HCT116 (cell line): ENCODE measurements around the gene CCBE1. TPM values are rescaled to one million over a fixed set of nuclear protein-coding genes. Genes with fewer than 3 reads are reported as not detected.

ENCODE experiments used
- ATAC-seq: fragments of 200-7000 bp; cut with Tn5 transposase; 2 replicates; pipeline ENCODE4 v1.9.1; 2020; ENCODE audit warnings: mild to moderate bottlenecking, moderate library complexity
- BruUV-seq: library from RNA; stranded (reverse); fragments of 400-500 nt; replicated peaks from 2 replicates; lab custom pipeline; 2021; lab: Mats Ljungman, UMichigan
- CTCF ChIA-PET: fragments of 300-600 bp; sonication (Branson Sonifier 250); formaldehyde crosslinking; loops from one replicate; lab custom pipeline; 2021; ENCODE audit warnings: antibody characterized with exemption; lab: Charles Lee
- POLR2A ChIA-PET: fragments of 300-600, 350-600 bp; sonication (Branson Sonifier 250); formaldehyde crosslinking; loops from one replicate; lab custom pipeline; 2021; ENCODE audit warnings: antibody characterized with exemption; lab: Charles Lee
- RAD21 ChIA-PET, 2 experiments: fragments of 300-600 bp; sonication (Branson Sonifier 250); formaldehyde crosslinking; loops; one replicate each; lab custom pipeline; 2023; ENCODE audit warnings: low total read pairs in 2 of 2; ENCODE audit not compliant: uncharacterized antibody in 2 of 2, unreplicated experiment in 2 of 2, low non-redundant PET in 1 of 2; lab: Charles Lee
- DNase-seq: peaks from one replicate; pipeline ENCODE4 v3.0.0-alpha.2; 2010; ENCODE audit warnings: low read depth, low spot score
- H2AFZ ChIP-seq: fragments of 200-600 bp; shearing (Covaris generic), sonication (generic); 2 replicates; pipeline ENCODE4 v1.6.1; 2017; ENCODE audit warnings: low read depth, mixed run types, mixed read lengths, antibody characterized with exemption, low read length; ENCODE audit not compliant: poor library complexity, severe bottlenecking
- H3K27ac ChIP-seq: 2 replicates; pipeline ENCODE4 v1.5.1; 2012; ENCODE audit warnings: low read depth, low read length
- H3K27me3 ChIP-seq: fragments of 200-600 bp; sonication (generic); 2 replicates; pipeline ENCODE4 v1.6.1; 2016; ENCODE audit warnings: mixed run types, low read length, mixed read lengths; ENCODE audit not compliant: insufficient read depth
- H3K36me3 ChIP-seq, 2 experiments: fragments of 200-500 bp in 1 of 2; fragments of 200-600 bp in 1 of 2; sonication (Bioruptor generic) in 1 of 2; sonication (generic) in 1 of 2; 2 replicates each; pipeline versions ENCODE4 v1.5.1 to v1.6.1; 2014 to 2016; ENCODE audit warnings: low read length in 2 of 2, inconsistent platforms in 1 of 2, mixed read lengths in 1 of 2, mixed run types in 1 of 2; ENCODE audit not compliant: insufficient read depth in 2 of 2, control insufficient read depth in 1 of 2
- H3K4me1 ChIP-seq, 2 experiments: fragments of 200-600 bp in 1 of 2; sonication (generic) in 1 of 2; 2 replicates each; pipeline versions ENCODE4 v1.5.1 to v1.6.1; 2012 to 2017; ENCODE audit warnings: low read length in 2 of 2, inconsistent platforms in 1 of 2, mild to moderate bottlenecking in 1 of 2, mixed read lengths in 1 of 2, mixed run types in 1 of 2, moderate library complexity in 1 of 2; ENCODE audit not compliant: insufficient read depth in 2 of 2, control insufficient read depth in 1 of 2
- H3K4me2 ChIP-seq: fragments of 200-600 bp; sonication (generic); 2 replicates; pipeline ENCODE4 v1.6.1; 2017; ENCODE audit warnings: mixed run types, low read length, mixed read lengths
- H3K4me3 ChIP-seq, 2 experiments: fragments of 200-600 bp in 1 of 2; sonication (generic) in 1 of 2; replicated peaks in 1 of 2; 2 replicates each; pipeline ENCODE4 v1.5.1; 2011 to 2016; ENCODE audit warnings: low read length in 2 of 2, control low read depth in 1 of 2, low read depth in 1 of 2, mild to moderate bottlenecking in 1 of 2, mixed read lengths in 1 of 2, mixed run types in 1 of 2
- H3K79me2 ChIP-seq: fragments of 200-600 bp; sonication (generic); 2 replicates; pipeline ENCODE4 v1.6.1; 2017; ENCODE audit warnings: mild to moderate bottlenecking, mixed run types, low read length, moderate library complexity, mixed read lengths; ENCODE audit not compliant: insufficient read depth
- H3K9ac ChIP-seq: fragments of 200-600 bp; sonication (generic); 2 replicates; pipeline ENCODE4 v1.6.1; 2016; ENCODE audit warnings: low read length, mixed read lengths
- H3K9me2 ChIP-seq: fragments of 200-600 bp; sonication (generic), shearing (Covaris generic); 2 replicates; pipeline ENCODE4 v1.6.1; 2017; ENCODE audit warnings: mixed run types, mild to moderate bottlenecking, moderate library complexity; ENCODE audit not compliant: insufficient read depth
- H3K9me3 ChIP-seq, 2 experiments: fragments of 200-500 bp in 1 of 2; fragments of 200-600 bp in 1 of 2; sonication (Bioruptor generic) in 1 of 2; sonication (generic) in 1 of 2; 2 replicates each; pipeline ENCODE4 v1.6.1; 2014 to 2017; ENCODE audit warnings: low read length in 2 of 2, mixed read lengths in 2 of 2, inconsistent platforms in 1 of 2, low read depth in 1 of 2, mild to moderate bottlenecking in 1 of 2, mixed run types in 1 of 2, moderate library complexity in 1 of 2; ENCODE audit not compliant: control insufficient read depth in 1 of 2, insufficient read depth in 1 of 2
- H4K20me1 ChIP-seq: fragments of 200-600 bp; sonication (generic), shearing (Covaris generic); 2 replicates; pipeline ENCODE4 v1.6.1; 2017; ENCODE audit warnings: mixed run types, mild to moderate bottlenecking, moderate library complexity; ENCODE audit not compliant: insufficient read depth
- CEBPB ChIP-seq: IDR thresholded peaks from 2 replicates; pipeline ENCODE4 v1.6.1; 2012; ENCODE audit warnings: low read depth
- EGR1 ChIP-seq: IDR thresholded peaks from 2 replicates; pipeline ENCODE4 v1.6.1; 2012; ENCODE audit warnings: low read depth
- EZH2 ChIP-seq: fragments of 200-600 bp; sonication (generic); IDR thresholded peaks from 2 replicates; pipeline ENCODE4 v1.6.1; 2017; ENCODE audit warnings: antibody characterized with exemption, mixed run types
- EZH2phosphoT487 ChIP-seq: fragments of 200-600 bp; IDR thresholded peaks from 2 replicates; pipeline ENCODE4 v1.6.1; 2018; ENCODE audit warnings: antibody characterized with exemption, borderline replicate concordance
- POLR2A ChIP-seq: IDR thresholded peaks from 2 replicates; pipeline ENCODE4 v1.7.0; 2011; ENCODE audit warnings: borderline replicate concordance; ENCODE audit not compliant: insufficient read depth, insufficient read length; ENCODE audit errors: extremely low read depth
- RAD21 ChIP-seq: IDR thresholded peaks from 2 replicates; pipeline ENCODE4 v1.6.1; 2012; ENCODE audit warnings: low read depth, mild to moderate bottlenecking
- SP1 ChIP-seq: IDR thresholded peaks from 2 replicates; pipeline ENCODE4 v1.6.1; 2012; ENCODE audit warnings: low read depth
- SRF ChIP-seq: IDR thresholded peaks from 2 replicates; pipeline ENCODE4 v1.6.1; 2012; ENCODE audit warnings: low read depth
- ZFX ChIP-seq: fragments of 450-650 bp; IDR thresholded peaks from 2 replicates; pipeline ENCODE4 v1.6.1; 2017
- ZNF274 ChIP-seq: fragments of 200-500 bp; sonication (Bioruptor generic); IDR thresholded peaks from 2 replicates; pipeline ENCODE4 v1.6.1; 2014; ENCODE audit warnings: mild to moderate bottlenecking, low read depth, low read length, inconsistent platforms
- intact Hi-C: fragments of 100-400 bp; cut with micrococcal nuclease; formaldehyde crosslinking; loops from 2 replicates; pipeline ENCODE4 v1.10.0; 2022
- total RNA-seq: library from RNA; stranded (reverse); gene quantifications from one replicate; pipeline ENCODE4 v1.2.1, GENCODE V29; 2021; ENCODE audit not compliant: unreplicated experiment
- TF ChIP-seq, protein P1 (sequence below): IDR thresholded peaks from 2 replicates; pipeline ENCODE4 v1.6.1; 2011; ENCODE audit warnings: mild to moderate bottlenecking, low read length, moderate library complexity; ENCODE audit not compliant: insufficient replicate concordance; ENCODE audit errors: extremely low read depth
- TF ChIP-seq, protein P2 (sequence below): IDR thresholded peaks from 2 replicates; pipeline ENCODE4 v1.6.1; 2012
- TF ChIP-seq, protein P3 (sequence below), 3 experiments: fragments of 200-600 bp in 1 of 3; sonication (generic) in 1 of 3; IDR thresholded peaks in 2 of 3; conservative IDR thresholded peaks in 1 of 3; 2 replicates each; pipeline ENCODE4 v1.5.1; 2012 to 2017; ENCODE audit warnings: low read depth in 2 of 3, low read length in 2 of 3, antibody characterized with exemption in 1 of 3, borderline replicate concordance in 1 of 3, control low read depth in 1 of 3, mild to moderate bottlenecking in 1 of 3, mixed read lengths in 1 of 3, mixed run types in 1 of 3, moderate library complexity in 1 of 3; ENCODE audit not compliant: insufficient read depth in 1 of 3

Gene CCBE1
- total RNA-seq, 1 experiment from 2014 or later: 0.84 TPM

DNA sequence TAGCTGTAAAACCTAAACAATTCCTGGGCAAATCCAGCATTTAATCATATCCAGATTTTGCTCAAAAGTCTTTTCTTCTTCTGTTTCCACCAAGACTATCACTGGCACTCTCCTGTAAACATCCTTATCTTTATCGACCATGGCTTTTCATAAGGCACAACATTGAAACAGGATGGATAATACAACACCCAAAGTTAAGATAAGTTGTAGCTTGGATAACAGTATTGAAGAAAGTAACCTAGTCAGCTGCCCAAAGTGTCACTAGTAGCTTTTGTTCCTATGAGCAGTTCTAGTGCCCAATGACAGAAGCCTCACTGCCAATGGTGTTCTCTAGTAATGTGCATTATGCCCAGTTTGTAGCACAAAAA, 22.3 kb downstream of the CCBE1 start:
- H3K4me3 ChIP-seq: no peak overlapping the region
- no peak for ATAC-seq
- H3K9me3 ChIP-seq: no peaks in the 10 kb centered on the region
- H3K9ac ChIP-seq: no peak overlapping the region
- no peak overlapping the region for H3K27ac ChIP-seq
- peaks cover 10% of the 10 kb centered on the region for H3K27me3 ChIP-seq
- intact Hi-C loops: no loop called here
- ChIA-PET RAD21 (no interaction called here), POLR2A (no interaction called here), CTCF (interaction anchor here (1.0 kb wide), 1 partner anchor 22 kb away, joined by 3 read pairs; the partner anchor contains the start of gene CCBE1)
- no TSS peak for BruUV-seq
- no peaks in the 10 kb centered on the region for H3K79me2 ChIP-seq
- TF ChIP-seq SRF (no peak), EZH2phosphoT487 (no peak), RAD21 (no peak), EZH2 (no peak), EGR1 (no peak), ZNF274 (no peak), CEBPB (no peak), POLR2A (no peak), ZFX (no peak), SP1 (no peak)
- TF ChIP-seq, protein P1, sequence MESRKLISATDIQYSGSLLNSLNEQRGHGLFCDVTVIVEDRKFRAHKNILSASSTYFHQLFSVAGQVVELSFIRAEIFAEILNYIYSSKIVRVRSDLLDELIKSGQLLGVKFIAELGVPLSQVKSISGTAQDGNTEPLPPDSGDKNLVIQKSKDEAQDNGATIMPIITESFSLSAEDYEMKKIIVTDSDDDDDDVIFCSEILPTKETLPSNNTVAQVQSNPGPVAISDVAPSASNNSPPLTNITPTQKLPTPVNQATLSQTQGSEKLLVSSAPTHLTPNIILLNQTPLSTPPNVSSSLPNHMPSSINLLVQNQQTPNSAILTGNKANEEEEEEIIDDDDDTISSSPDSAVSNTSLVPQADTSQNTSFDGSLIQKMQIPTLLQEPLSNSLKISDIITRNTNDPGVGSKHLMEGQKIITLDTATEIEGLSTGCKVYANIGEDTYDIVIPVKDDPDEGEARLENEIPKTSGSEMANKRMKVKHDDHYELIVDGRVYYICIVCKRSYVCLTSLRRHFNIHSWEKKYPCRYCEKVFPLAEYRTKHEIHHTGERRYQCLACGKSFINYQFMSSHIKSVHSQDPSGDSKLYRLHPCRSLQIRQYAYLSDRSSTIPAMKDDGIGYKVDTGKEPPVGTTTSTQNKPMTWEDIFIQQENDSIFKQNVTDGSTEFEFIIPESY: no peak
- TF ChIP-seq, protein P2, sequence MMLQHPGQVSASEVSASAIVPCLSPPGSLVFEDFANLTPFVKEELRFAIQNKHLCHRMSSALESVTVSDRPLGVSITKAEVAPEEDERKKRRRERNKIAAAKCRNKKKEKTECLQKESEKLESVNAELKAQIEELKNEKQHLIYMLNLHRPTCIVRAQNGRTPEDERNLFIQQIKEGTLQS: no peak
- TF ChIP-seq, protein P3, sequence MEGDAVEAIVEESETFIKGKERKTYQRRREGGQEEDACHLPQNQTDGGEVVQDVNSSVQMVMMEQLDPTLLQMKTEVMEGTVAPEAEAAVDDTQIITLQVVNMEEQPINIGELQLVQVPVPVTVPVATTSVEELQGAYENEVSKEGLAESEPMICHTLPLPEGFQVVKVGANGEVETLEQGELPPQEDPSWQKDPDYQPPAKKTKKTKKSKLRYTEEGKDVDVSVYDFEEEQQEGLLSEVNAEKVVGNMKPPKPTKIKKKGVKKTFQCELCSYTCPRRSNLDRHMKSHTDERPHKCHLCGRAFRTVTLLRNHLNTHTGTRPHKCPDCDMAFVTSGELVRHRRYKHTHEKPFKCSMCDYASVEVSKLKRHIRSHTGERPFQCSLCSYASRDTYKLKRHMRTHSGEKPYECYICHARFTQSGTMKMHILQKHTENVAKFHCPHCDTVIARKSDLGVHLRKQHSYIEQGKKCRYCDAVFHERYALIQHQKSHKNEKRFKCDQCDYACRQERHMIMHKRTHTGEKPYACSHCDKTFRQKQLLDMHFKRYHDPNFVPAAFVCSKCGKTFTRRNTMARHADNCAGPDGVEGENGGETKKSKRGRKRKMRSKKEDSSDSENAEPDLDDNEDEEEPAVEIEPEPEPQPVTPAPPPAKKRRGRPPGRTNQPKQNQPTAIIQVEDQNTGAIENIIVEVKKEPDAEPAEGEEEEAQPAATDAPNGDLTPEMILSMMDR (IDR thresholded peaks at IDR 0.05 in 2 of 3, conservative IDR thresholded peaks at IDR 0.05 in 1 of 3; ENCODE audit: borderline replicate concordance in 1 of 3, insufficient read depth in 1 of 3, low read depth in 2 of 3, low read length in 2 of 3): no peak
- H4K20me1 ChIP-seq: no peaks in the 10 kb centered on the region
- H3K4me1 ChIP-seq: no peaks in the 10 kb centered on the region
- no peak for DNase-seq
- no peaks in the 10 kb centered on the region for H3K9me2 ChIP-seq
- H3K36me3 ChIP-seq: no peaks in the 10 kb centered on the region
- H3K4me2 ChIP-seq: no peak overlapping the region
- H2AFZ ChIP-seq: no peak overlapping the region
